H4 (cell line): ENCODE results near the gene PRSS35. TPM values are rescaled to one million over a fixed set of nuclear protein-coding genes. Genes with fewer than 3 reads are reported as not detected.
"Not testable (repeated sequence)": the region's sequence is repeated elsewhere in the genome, so short reads cannot be mapped to it uniquely, and the experiment has no call there.

ENCODE experiments used
- DNase-seq: peaks from one replicate; pipeline ENCODE4 v3.0.0-alpha.2; 2015; ENCODE audit warnings: low spot score
- total RNA-seq: library from RNA; depleted of rRNA; stranded (reverse); fragments of >200 nt; shearing (Covaris generic); gene quantifications from 2 replicates; pipeline ENCODE4 v1.2.3, GENCODE V29; 2014; rRNA removed

Gene PRSS35, protein sequence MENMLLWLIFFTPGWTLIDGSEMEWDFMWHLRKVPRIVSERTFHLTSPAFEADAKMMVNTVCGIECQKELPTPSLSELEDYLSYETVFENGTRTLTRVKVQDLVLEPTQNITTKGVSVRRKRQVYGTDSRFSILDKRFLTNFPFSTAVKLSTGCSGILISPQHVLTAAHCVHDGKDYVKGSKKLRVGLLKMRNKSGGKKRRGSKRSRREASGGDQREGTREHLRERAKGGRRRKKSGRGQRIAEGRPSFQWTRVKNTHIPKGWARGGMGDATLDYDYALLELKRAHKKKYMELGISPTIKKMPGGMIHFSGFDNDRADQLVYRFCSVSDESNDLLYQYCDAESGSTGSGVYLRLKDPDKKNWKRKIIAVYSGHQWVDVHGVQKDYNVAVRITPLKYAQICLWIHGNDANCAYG
- total RNA-seq, result not detected in 2 replicates

DNA sequence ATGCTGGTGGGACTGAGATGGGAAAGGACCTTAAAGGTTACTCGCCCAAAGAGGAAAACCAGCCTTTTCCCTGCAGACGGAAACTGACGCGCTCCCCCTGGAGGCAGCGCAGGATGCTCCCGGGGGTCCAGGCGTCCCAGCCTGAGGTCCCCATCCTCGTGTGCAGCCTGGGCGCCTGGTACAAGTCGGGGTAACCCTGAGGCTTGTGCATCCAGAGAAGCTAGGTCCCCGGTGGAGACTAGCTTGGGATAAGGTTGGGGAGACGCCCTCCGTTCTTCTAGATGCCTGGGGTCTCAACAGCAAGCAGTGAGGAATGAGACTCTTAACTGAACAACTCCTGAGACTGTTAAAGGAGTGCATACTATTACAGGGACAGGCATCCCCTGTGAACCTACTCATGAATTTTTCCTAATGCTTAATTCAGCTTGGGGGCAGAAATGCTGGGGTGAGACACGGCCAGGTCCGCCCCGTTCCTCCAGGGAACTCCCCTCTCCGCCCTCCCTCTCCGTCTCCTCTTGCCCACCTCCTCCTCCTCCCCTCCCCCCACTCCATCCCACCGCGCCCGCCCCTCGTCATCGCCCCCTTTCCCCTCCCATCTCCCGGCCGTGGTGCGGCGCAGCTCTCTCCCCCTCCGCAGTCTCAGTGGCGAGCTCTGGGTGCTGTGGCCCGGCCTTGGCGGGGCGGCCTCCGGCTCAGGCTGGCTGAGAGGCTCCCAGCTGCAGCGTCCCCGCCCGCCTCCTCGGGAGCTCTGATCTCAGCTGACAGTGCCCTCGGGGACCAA is at the start of gene PRSS35:
Gene PRSS35, plus strand, starts transcription at position 634 of the 781 bp plus-strand sequence. CDS start 10,908 bp downstream, outside the sequence.
- DNase-seq, result no peak

DNA sequence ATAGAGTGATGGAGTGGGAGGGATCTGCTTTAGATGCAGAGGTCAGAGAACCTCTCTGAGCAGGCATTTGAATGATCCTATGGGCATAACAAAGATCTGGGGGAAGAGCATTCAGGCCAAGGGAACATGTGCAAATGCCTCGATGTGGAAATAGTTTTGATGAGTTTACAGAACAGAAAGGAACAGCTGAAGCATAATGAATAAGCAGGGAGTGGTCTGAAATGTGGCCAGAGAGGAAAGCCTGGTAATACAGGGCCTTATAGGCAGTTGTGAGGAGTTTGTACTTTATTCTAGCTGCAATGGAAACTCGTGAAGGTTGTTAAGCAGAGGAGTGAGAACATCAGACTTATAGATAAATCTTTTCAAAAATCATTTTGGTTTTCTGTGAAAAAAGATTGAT is 48.4 kb upstream of the PRSS35 start:
- no peak for DNase-seq

DNA sequence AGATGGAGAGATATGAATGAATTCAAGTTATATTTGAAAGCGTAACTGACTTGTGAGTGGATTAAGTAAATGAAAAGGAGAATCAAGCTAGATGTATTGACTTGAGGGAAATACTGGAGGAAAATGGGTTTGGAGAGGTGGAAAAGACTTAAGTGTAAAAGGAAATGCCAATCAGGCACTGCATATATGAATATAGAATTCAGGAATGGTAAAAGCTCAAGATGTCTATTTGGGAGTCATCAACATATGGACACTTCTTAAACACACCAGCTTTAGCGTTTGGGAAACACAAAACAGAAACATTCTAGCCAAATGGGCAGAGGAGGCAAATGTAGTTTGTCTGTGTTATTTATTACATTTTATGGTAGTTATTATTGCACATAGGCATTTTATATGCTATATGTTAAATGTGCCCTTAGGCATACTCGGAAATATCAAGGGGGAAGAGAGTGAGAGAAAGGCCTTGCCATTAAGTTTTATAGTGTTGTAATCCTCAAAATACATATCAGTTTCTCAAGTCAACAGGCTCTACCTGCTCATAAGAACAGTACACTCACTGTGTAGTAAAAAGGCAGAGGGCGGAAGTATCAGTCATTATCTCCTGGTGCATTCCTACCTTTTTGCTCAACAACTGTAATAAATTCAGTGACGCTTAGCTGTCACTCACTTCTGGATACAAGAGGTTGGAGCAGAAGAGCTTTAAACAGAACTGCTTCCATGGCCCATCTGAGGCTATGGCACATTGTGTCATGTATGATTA is 47.8 kb upstream of the PRSS35 start:
- DNase-seq, result no peak

DNA sequence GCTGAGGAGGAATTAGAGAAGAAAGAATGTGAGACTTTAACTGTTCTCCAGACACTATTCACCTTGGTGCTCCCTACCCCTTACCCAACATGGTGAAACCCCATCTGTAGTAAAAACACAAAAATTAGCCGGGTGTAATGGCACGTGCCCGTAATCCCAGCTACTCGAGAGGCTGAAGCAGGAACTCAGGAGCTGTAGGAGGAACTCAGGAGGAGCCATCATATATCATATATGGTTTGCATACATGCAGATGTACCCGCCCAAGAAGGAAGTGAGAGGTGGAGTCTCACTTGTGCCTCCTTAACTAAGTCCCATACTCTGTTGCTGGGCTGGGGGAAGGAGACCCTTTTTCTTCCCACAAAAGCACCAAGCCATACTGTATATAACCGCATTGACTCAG is 46.0 kb upstream of the PRSS35 start:
- DNase-seq, result no peak

DNA sequence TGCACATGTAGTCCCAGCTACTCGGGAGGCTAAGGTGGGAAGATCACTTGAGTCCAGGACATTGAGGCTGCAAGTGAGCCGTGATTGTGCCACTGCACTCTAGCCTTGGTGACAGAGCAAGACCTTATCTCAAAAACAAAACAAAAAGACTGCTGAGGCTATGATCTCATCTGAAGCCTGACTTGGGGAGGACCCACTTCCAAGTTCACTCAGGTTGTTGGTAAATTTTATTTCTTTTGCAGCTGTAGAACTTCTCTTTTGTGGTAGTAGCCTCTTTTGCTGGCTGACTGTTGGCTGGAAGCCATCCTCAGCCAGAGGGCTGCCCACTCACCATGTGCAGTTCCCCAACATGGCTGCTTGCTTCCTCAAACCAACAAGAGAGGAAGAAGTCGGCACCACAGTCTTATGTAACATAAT is 44.7 kb upstream of the PRSS35 start:
- DNase-seq, result no peak

DNA sequence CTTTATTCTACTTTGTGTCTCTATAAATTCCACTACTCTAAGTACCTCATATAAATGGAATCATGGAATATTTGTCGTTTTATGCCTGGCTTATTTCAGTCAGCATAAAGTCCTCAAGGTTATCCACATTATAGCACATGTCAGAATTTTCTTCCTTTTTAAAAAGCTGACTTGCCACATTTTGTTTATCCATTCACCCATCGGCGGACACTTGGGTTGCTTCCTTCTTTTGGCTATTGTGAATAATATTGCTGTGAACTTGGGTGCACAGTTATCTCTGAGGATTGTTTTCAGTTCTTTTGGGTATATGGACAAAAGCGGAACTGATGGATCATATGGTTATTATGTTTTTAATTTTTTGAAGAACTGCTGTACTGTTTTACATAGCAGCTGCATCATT is 42.3 kb upstream of the PRSS35 start:
- DNase-seq, result no peak

DNA sequence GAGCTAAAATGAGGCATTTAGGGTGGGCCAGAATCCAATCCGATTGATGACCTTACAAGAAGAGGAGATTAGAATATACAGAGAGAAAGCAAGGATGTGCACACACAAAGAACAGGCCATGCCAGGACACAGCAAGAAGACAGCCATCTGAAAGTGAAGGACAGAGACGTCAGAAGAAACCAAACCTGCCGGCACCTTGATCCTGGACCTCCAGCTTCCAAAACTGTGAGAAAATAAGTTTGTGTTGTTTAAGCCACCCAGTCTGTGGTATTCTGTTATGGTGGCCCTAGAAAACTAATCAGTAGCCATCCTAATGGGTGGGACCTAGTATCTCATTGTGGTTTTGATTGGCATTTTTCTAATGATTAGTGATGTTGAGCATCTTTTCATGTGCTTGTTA is 41.7 kb upstream of the PRSS35 start:
- no peak for DNase-seq

DNA sequence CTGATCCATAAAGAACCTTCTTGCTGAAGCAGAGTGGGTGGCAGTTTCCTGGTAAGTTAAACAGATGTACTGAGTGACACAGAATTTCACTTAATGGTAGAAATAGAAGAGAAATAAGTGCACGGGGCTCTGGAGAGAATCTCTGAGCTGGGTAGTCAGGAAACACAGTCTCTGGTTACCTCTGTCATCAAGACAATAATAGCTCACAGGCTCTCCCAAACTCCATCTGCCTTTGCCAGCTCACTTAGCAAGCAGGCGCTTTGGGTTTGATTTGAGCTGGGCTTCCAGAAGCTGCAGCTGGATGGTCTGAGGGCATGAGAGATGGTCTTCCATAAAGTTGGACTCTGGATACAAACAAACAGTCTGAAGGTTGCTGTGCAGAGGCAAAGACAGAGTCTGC is 39.6 kb upstream of the PRSS35 start:
- DNase-seq, result no peak

DNA sequence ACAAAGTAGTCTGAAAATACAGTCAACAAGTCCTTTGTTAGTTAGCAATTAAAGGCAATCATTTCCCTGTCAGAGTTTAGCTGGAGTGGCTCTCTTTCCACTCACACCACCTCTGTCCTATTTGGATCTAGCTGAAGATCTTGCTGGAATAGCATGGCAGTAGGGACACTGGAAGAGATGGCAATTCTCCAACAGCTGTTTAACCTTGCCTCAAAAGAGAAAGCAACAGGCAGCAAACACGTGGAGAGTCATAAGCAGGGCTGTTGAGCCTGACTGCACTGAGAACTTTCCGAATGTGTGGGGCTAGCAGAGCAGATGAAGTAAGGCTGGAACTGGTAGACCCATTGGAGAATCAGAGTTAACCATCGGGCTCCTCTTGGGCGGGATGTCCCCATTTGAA is 38.0 kb upstream of the PRSS35 start:
- DNase-seq, result peak; percentile 28

DNA sequence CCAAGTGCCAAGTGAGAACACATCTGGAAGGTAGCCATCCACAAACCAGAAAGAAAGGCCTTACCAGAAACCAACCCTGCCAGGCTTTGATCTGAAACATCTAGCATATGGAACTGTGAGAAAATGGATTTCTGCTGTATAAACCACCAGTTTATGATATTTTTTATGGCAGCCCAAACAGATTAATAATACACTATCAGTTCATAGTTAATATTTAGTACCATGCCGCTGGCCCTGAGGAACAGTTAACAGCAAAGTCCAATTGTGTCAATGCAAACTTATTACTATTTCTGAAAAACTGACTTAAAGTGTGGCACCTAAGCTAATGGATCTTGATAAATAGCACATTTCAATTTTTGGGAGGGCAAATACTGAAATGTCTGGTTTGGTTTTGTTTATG is 35.4 kb upstream of the PRSS35 start:
- no peak for DNase-seq

DNA sequence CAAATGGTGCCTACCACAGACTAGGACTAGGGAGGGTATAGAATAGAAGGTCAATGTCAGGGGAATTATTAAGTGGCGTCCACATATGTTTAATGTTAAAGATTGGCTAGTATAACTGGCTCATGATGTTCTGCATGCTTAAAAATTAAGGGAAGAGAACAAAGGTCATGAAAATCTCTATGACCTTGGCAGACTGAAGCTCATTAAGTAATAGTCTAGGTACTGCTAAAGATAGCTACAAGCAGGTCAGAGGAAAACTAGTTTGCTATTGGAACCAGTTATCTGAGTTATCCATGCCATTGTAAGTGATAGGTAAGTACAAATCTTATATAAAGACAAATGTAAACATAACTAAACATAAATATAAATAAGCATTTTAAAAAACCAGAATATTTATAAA is 32.9 kb upstream of the PRSS35 start:
- DNase-seq, result no peak

DNA sequence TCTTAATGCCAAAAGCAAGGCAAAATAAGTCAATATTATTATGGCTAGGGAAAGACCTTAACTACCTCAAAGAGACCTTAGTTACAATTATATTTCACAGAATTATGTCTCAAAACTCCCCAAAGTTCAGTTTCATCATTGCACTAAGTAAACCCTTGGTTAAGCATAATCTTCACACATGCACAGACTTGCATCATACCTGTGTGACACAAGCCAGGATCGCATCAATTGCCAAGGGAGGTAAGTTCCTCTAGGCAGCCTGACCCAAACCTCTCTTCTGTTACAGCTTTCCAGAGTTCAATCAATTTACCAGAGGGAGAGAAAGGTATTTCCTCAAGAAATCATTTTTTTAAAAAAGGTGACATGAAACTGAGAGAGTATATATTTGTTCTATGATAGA is 31.9 kb upstream of the PRSS35 start:
- DNase-seq, result no peak

DNA sequence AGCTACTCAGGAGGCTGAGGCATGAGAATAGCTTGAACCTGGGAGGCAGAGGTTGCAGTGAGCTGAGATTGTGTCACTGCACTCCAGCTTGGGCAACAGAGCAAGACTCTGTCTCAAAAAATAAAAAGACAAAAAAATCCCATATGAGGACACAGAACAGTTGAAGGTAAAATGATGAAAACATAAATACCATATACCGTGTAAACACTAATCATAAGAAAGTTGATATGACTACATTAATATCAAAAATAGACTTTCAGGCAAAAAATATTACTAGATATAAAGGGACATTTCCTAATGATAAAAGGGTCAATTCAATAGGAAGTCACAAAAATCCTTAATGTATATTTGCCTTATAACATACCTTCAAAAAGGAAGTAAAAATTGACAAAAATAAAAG is 30.4 kb upstream of the PRSS35 start:
- not testable (repeated sequence) for DNase-seq

DNA sequence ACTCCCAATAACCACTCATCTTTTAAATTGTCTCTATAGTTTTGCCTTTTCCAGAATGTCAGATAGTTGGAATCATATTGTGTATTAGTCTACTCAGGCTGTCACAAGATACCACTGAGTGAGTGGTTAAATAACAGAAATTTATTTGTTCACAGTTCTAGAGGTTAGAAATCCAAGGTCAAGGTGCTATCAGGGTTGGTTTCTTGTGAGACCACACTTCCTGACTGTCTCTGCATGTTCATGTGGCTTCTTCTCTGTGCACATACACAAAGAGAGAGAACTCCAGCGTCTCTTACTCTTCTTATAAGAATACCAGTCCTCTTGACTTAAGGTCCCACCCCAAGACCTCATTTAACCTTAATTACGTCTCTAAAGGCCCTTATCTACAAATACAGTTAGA is 23.9 kb upstream of the PRSS35 start:
- no peak for DNase-seq

DNA sequence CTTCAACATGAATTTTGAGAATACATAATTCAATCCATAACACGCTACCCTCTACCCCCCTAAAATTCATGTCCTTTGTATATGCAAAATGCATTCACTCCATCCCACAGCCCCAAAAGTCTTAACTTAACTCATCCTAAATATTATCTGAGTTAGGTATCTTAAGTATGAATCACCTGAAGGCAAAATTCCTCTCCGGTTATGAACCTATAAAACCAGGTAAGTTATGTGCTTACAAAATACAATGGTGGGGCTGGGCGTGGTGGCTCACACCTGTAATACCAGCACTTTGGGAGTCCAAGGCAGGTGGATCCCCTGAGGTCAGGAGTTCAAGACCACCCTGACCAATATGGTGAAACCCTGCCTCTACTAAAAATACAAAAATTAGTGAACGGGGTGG is 23.5 kb upstream of the PRSS35 start:
- no peak for DNase-seq

DNA sequence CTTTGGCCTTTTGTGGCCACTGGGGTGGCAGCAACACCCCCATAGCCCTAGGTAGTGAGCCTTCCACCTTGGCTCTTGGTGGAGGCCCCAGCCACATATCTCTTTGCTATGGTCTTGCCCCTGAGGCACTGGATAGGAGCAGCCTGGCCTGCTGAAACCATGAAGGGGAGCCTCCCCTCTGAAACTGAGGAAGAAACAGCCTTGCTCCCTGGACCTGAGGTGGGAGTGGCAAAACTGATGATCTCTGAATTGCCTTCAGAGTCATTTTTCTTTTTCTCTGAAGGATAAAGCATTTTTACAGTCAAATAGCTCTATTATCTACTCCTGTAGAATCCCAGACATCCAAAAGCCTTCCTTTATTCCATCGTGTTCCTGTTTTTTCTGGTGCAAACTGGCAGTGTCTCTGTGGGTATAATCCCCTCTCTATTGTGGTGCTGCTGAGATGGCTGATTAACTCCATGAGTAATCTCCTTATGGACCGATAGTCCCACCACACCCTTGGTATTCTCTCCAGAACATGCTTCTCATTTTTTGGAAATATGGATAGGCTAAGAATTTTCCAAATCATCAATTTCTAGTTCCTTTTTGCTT is 22.0 kb upstream of the PRSS35 start:
- no peak for DNase-seq

DNA sequence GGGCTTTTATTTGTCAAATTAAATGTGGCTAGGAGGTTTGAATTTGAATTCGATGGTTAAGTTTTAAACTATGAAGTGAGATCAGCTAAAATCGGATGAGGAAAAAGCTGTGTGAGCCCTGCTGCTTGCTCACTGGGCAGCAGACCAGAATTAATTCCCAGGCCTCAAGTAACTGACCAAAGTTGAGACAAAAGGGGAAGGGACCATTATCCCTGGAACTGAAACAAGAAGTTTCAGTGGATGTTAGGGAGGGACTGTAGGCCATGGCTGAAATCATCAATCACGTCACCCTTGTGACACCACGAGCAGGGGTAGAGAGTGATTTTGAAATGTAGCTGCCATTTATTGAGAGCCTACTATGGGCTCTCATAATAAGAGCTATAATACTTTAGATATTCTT is 7.0 kb upstream of the PRSS35 start:
- DNase-seq, result no peak

DNA sequence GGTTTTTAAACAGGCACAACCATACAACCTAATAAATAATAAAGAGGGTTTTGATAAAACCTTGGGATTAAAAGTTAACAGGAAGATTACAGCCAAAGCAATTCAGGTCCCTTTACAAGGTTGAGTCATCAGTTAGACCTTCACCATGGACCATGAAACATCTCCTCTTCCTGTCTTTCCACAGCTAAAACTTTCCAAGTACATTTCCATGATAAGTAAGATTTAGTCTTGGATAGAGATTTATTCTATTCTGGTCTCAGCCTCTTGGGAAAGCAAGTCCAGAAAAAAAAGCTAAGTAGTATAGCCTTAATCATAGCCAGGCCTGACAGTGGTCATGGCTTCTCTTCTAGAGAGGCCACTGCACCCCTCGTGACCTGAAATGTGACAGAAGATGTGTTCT is 2.9 kb upstream of the PRSS35 start:
- DNase-seq, result no peak

DNA sequence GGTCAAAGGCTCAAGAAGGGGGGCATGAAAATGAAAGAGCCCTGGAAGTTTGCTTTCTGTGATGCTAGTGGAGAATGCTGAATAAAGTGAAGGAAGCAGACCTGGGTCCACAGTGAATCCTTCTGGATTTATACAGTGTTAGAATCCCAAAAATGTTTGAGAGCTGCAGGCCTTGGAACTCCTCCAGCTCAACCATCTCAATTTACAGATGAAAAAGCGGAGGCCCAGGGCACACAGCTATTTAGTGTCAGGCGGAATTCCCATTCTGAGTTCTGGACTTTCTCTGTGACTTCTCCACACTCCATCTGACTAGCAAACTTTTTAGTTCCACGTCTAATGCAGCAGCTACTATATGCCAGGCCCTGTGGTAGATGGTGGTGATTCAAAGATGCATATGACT is 1.5 kb upstream of the PRSS35 start:
- no peak for DNase-seq

DNA sequence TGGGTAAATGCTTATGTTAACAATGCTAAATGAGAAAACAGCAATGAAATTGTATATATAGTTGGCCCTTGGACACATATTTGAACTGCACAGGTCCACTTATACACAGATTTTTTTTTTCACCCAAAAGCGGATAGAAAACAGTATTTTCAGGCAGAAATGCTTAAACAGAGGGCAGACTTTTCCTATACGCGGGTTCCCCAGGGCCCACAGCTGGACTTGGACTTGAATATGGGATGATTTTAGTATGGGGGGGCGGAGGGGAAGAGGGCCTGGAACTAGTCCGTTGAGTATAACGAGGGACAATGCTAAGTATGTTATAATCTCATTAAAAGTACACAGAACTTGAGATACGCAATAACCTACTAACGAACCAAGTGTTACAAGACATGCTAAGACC is 1.1 kb upstream of the PRSS35 start:
- DNase-seq, result no peak

DNA sequence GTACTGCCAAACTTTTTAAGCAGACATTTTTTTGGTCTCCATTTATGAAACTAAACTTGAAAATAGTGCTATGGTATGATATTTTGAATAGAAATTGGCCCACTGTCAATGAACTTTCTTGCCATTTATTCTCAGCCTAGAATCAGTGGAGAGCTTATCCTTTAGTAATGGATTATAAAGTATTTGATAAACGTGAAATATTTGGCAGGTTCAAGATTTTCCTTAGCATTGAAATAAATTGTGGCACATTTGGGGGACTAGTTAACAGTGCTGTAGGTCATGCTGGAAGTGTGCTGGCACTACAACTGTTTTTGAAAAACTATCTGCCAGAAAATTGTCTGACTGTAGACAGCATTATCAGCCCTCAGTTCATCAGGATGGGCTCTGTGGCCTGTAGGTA is 2.1 kb downstream of the PRSS35 start:
- no peak for DNase-seq

DNA sequence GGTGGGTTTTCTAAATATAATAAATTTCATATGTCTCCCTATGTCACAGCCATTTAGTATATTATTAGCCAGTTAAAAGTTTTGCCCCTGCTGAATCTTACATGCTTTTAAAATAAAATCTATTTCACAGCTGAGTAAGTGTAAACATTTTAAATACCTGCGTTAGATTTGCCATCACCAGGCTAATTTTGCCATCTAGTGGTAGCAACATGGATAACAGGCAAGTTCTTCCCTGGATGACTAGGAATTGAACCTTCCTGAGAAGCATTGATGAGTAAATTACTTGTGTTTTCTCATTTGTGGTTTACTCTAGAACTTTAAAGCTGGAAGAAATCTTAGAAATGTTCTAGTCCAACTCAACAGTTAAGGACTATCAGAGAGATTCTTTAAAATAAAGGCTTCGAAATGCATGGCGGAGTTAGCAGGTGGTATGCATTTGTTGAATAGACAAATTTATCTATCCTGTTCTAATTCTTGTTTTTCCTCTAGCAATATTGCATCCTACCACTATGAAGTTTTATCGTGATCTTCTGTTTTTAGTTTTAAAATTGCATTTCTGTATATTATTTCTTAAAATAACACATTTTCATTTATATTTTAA is 2.6 kb downstream of the PRSS35 start:
- peak; percentile 29 for DNase-seq
